CD4-positive, alpha-beta T cell treated with Interleukin-17A for 4 hours (primary cell): ENCODE data around the gene TMEM270.
"Not testable (repeated sequence)": the region's sequence is repeated elsewhere in the genome, so short reads cannot be mapped to it uniquely, and the experiment has no call there.

Source experiments
- DNase-seq: peaks from one replicate; pipeline ENCODE4 v3.0.0-alpha.2; 2020; ENCODE audit warnings: mixed read lengths

The TMEM270 gene

GRCh38 chr7:73860859-73861258 is at the start of gene TMEM270:
Gene TMEM270 (plus strand): TSS chr7:73861159. CDS start chr7:73861195, 36 bp downstream.
- DNase-seq, result no peak

DNA sequence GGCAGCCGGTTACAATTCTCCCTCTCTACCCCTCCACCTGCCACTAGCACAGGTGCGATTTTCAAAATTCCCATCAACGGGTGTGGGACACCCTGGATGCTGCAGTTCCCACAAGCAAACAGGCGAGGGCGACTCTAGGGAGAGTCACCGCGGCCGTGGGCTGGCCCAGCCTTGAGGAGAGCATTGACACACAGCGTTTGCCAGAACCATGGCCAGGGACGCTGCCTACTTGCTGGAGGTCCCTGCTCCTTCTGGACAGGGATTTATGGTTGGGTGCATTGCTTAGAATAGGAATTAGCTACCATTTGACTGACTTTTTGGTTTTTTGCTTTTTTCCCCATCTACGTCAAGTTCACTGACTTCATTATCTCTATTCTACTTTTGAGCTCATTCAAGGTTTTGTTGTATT is 49.2 kb upstream of the TMEM270 start:
- peak; percentile 65 for DNase-seq

- no peak for DNase-seq
Observed at GRCh38 chr7:73812996-73813395, 48.0 kb upstream of the TMEM270 start.

DNA sequence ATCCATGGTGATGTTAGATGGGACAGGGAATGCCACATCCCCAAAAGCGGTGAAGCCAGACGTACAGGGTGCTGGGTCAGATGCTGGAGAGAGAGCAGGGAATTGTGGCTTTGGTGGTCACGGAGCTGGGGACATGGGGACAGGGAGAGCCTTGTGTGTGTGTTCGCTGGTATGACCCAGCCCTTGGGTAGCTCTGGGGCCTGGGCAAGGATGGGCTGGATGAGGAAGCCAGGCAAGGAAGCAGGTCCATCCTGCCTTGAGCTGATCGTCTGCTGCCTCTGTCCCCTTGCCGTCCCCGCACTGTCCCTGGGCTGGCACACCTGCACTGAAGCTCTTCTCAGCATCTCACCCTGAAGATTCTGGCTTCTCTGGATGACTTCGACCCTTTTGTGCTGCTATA is 45.5 kb upstream of the TMEM270 start:
- no peak for DNase-seq

- DNase-seq, result no peak
Observed at GRCh38 chr7:73817121-73817520, 43.8 kb upstream of the TMEM270 start.

- no peak for DNase-seq
Observed at GRCh38 chr7:73820013-73820412, 40.9 kb upstream of the TMEM270 start.

DNA sequence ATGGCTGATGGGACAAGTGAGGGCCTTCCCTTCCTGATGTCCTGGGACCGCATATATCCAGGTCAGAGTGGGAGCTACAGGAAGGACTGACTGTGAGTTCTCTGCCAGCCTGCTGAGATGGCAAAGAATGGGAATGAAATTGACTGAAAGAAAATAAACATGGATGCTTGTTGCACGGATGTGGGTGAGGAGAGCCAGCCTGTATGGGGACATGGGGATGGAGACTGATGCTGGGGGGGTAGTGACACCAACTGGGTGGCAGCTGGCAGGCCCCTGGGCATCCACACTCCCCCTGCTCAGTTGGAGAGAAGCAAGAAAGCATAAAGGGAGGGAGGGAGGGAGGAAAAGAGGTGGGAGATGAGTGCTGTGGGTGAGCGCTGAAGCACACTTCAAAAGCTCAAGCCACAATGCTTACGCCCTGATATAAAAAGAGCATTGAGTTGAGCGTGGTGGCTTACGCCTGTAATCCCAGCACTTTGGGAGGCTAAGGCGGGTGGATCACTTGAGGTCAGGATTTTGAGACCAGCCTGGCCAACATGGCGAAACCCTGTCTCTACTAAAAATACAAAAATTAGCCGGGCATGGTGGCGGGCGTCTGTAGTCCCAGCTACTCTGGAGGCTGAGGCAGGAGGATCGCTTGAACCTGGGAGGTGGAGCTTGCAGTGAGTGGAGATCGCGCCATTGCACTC is 39.2 kb upstream of the TMEM270 start:
- DNase-seq, result not testable (repeated sequence)

GRCh38 chr7:73822319-73823173 is 38.4 kb upstream of the TMEM270 start:
- no peak for DNase-seq

DNA sequence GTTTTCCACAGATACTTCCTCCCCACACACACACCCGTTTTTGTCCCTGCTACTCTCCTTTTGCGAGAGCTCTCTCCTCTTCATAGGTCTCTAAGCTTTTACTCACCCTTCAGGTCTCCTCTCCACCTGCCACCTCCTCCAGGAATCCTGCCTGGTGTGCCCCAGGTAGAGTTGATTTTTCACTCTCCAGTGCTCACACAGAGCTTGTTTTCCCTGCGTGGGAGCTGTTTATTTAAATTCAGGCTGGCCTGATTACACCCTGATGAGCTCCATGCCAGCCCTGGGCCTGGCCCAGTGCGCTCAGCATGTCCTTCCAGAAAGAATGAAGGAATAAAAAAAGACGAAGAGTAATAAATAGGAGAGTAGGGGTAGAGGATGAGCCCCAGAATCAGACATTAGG is 37.7 kb upstream of the TMEM270 start:
- DNase-seq, result no peak

- no peak for DNase-seq
Observed at GRCh38 chr7:73823873-73824592, 36.9 kb upstream of the TMEM270 start.

DNA sequence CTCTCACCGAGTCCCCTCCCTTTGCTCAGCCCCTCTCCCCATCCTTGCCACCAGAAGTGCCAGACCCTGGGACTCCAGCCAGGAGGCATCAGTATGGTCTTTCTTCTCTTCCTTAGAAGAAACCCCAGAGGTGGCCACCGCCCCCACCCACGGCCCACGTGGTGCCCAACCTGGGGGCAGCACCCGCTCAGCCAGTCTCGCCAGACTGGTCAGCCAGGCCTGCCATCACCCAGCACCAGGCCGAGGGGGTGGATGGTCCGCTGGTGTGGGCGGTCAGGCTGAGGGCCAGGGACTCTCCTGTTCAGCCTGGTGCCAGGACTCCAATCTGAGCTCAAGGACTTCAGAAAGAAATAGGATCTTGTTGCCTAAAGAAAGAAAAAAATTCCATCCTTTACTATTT is 36.0 kb upstream of the TMEM270 start:
- no peak for DNase-seq

- peak; percentile 27 for DNase-seq
Observed at GRCh38 chr7:73827567-73828106, 33.3 kb upstream of the TMEM270 start.

DNA sequence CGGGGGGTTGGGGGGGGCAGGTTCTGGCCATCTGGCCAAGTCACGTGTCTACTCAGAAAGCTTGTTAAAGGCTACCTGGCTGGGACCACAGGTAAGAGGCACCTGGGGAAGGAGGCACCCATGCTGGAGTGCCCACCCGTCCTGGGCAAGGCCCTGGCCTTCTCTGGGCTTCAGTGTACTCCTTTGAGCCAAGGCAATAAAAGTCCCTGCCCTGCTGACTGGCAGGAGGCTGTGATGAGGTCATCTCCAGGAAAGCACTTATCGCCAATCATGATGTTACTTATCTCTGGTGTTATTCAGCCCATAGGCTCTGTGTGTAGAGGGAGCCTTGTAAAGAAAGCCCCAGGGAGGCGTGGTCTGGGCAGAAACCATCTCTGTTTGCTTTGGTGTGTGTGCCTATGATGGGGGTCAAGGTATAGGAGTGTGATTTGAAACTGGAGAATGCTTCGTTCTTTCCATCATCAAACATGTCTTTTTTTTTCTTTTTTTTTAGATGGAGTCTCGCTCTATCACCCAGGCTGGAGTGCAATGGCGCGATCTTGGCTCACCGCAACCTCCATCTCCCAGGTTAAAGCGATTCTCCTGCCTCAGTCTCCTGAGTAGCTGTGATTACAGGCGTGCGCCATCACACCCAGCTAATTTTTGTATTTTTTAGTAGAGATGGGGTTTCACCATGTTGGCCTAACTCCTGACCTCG is 32.7 kb upstream of the TMEM270 start:
- peak; percentile 16 for DNase-seq

DNA sequence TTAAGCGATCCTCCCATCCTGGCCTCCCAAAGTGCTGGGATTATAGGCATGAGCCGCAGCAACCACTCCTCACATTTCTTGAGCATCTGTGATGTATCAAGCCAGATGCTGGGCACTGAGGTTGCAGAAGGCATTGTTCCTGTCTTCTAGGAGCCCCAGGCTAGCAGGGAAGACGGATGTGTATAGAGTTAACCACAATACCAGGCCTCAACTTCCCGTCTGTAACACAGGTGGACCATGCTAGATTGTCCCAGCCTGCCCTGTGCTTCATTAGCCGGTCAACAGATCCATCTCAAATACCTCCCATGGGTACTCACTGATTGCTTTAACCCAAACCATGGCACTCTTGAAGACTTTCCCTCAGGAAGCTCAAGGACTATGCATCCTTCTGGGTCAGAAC is 32.0 kb upstream of the TMEM270 start:
- no peak for DNase-seq

DNA sequence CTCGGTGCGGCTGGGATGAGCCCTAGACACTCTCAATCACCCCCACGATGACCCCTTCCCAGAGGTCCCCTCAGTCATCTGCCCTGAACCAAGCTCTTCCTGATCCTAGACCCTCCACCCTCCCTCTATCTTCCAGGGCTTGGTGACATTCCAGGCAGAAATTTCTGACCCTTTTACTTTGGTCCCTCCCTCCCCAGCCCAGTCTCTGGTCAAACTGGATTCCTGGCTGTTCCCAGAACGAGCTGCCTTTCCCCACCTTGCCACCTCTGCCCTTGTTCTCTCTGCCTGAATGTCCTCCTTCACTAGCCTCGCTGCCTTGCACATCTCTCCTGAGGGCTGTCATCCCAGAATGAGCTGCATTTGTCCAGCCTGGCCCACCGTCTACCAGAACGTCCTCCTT is 31.5 kb upstream of the TMEM270 start:
- DNase-seq, result no peak

DNA sequence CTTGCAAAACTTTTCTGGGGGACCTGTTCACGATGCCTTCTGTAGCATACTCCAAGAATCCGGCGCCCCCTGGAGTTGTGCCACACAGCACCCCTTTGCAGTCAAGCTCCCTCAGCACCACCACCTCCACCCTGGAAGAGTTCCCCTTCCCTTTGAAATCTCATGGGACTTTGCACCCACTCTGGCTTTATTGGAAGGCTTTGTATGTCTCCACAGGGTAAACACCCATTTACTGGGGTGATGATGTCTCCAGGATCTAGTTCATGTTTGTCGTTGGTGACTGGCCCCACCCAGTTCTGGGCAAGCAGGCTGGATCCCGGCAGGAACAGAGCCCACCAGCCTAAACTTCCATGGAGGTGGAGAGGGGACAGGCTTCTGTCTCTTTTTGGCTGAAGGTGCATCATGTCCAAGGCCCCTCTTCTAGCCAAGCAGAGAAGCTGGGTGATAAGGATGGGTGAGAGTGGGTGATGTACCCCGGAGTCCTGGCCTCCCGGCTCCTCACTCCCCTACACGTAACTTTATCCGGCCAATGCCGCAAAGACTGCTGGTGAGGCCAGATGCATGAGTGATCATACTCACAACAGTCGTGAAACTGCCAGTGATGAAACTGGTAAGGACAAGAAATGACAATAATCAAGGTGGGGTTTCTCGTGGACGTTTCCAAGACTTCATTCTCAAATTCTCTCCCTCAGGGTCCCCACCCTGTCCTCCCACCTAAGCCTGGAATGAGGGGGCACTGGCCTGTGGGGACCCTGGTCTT is 30.9 kb upstream of the TMEM270 start:
- DNase-seq, result no peak

DNA sequence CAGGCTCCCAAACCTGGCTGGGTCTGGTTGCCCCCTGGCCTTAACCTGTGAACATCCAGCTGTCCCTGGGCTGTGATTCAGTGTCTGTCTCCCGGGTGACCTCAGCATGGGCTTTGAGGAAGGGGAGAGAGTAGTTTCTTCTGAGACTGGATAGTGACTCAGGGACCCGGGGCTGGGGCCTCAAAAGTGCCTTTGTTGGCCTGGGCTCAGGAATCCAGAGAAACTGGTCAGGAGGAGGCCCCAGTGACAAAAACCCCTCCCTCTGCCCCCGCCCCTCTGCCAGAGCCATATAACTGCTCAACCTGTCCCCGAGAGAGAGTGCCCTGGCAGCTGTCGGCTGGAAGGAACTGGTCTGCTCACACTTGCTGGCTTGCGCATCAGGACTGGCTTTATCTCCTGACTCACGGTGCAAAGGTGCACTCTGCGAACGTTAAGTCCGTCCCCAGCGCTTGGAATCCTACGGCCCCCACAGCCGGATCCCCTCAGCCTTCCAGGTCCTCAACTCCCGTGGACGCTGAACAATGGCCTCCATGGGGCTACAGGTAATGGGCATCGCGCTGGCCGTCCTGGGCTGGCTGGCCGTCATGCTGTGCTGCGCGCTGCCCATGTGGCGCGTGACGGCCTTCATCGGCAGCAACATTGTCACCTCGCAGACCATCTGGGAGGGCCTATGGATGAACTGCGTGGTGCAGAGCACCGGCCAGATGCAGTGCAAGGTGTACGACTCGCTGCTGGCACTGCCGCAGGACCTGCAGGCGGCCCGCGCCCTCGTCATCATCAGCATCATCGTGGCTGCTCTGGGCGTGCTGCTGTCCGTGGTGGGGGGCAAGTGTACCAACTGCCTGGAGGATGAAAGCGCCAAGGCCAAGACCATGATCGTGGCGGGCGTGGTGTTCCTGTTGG is 30.0 kb upstream of the TMEM270 start, which contains the start of gene CLDN4:
TSS of gene CLDN4 (plus strand) at position 316 of the 903 bp plus-strand sequence. CDS start at position 522, 206 bp downstream.
- DNase-seq, result no peak

- DNase-seq, result no peak
Observed at GRCh38 chr7:73831584-73831833, 29.4 kb upstream of the TMEM270 start.

DNA sequence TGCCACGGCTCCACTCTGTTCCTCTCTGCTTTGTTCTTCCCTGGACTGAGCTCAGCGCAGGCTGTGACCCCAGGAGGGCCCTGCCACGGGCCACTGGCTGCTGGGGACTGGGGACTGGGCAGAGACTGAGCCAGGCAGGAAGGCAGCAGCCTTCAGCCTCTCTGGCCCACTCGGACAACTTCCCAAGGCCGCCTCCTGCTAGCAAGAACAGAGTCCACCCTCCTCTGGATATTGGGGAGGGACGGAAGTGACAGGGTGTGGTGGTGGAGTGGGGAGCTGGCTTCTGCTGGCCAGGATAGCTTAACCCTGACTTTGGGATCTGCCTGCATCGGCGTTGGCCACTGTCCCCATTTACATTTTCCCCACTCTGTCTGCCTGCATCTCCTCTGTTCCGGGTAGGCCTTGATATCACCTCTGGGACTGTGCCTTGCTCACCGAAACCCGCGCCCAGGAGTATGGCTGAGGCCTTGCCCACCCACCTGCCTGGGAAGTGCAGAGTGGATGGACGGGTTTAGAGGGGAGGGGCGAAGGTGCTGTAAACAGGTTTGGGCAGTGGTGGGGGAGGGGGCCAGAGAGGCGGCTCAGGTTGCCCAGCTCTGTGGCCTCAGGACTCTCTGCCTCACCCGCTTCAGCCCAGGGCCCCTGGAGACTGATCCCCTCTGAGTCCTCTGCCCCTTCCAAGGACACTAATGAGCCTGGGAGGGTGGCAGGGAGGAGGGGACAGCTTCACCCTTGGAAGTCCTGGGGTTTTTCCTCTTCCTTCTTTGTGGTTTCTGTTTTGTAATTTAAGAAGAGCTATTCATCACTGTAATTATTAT is 28.9 kb upstream of the TMEM270 start:
- DNase-seq, result no peak

GRCh38 chr7:73832806-73833205 is 28.2 kb upstream of the TMEM270 start:
- DNase-seq, result no peak
